Stimulated activated naive CD4-positive, alpha-beta T cell treated with Interleukin-2 at 50 U/mL for 16 hours (primary cell): ENCODE results near the gene ACTR5.
"Not testable (repeated sequence)": the region's sequence is repeated elsewhere in the genome, so short reads cannot be mapped to it uniquely, and the experiment has no call there.

Experiments used
- DNase-seq: peaks from one replicate; lab custom pipeline; 2025; lab: John Stamatoyannopoulos, UW

The ACTR5 gene

DNA sequence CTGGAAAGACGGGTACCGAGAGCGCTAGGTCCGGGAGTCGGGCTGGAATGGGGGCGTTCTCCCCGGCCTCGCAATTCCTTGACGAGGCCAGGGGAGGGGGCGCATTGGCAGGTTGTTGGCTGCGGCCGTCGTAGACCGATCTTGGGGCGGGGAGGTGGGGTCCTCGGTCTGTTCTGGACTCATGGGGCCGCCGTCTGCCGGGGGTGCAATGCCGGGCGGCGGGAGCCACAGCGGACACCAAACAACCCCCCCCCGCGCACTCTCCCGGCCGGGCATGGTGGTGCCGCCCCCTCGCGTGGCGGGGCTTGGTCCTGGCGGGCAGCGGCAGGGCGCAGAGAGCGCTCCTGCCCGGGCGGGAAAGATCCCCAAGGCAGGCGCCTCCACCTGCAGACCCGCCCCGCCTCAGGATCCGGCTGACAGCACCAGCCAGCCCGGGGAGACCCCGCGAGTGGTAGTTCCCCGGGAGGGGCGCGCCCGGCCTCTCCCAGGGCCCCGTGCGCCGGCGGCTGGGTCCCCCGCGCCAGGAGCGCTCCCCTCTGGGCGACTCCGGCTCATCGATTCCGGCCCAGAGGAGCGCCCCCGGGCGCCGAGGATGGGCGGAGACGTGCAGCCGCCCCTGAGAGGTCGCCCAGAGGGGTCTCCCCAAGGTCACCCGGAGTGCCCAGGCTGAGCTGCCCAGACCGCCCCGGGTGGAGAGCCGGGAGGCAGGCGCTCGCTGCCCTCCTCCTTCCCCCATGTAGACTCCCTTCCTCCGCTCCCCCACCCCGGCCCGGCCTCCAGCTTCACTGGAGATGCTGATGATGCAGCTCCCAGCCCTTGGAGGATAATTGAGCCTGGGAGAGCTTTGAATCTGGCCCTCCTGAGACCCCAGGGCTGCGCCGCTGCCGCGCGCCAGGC lies 57.9 kb downstream of the ACTR5 start:
- peak; percentile 36 for DNase-seq

DNA sequence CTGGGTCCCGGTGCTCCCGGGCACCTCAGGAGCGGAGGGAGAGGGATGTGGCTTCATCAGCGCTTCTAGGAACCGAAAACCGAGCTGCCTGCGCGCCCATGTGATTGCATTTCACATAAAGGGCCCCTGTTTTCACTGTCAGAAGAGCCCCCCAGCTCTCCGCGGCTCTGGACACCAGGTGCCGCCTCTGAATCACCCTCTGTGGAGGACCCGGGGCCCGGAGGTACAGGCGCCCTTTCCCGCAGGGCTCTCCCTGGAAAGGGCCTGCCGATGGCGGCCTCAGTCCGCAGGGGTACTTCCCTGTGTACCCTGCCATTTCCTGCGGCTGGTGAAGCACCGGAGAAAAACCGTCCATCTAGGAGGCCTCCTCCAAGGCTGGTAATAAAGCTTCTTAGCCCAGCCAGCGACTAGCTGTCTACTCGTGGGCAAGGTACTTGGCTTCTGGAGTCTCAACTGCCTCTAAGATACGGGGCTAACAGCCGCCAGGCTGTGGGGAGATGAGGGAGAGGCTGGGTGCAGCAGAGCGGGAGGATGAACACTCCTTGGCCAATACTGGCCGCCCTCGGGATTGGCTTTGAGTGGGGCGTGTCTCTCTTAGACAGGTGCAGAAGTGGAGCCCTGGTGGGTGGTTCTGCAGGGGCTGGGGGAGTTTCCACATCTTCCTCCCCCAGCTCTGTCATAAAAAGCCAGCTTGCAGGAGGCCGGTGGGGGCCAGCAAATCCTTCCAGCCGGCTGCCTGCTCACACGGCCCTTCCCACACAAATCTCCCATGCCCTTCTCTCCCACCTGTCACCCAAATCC lies 58.8 kb downstream of the ACTR5 start:
- peak; percentile 25 for DNase-seq

DNA sequence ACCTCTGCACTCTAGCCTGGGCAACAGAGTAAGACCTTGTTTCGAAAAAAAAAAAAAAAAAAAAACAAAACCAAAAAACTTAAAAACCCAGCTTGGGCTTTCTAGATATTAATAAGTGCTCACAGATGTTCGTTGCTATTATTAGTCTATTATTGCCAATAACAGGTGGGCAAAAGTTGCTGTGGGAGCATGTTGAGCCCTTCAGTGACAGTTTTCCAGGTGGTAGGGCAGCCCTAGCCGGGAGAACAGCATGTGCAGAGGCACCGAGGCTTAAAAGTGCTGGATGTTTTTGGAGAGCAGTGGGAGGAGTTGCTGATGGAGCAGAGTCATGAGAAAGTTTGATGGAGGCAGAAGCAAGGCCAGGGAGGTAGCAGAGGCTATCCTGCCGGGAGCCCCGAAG lies 61.7 kb downstream of the ACTR5 start:
- DNase-seq = no peak

DNA sequence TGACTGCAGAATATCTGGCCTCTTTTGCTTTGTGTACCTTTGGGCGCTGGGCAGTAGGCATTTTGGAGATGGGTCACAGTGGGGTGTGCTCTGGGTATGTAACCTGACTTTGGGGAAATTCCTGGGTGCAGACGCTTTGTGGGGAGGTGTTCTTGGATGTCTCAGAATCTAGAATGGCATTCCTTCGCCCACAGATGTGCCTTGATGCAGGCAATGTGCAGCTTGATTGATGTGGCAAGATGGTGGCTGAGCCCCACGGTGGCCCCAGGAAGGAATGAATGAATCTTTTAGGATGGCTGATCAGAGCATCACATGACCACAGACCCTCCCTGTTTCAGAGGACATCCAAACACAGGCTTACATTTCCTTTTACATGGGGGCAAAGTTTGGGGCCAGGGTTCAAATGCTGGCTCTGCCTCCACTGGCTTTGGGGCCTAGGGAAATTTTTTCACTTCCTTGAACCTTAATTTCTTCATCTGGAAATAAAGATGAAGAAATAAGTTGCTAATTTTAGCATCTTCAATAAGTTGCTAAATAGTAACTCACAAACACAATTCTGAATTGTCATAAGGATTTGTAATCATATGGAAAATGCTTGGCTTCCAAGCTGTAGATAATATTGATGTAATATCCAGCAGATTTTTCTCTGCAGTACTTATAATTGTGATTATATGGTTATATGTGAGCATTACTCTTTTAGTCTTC lies 62.8 kb downstream of the ACTR5 start:
- no peak for DNase-seq

DNA sequence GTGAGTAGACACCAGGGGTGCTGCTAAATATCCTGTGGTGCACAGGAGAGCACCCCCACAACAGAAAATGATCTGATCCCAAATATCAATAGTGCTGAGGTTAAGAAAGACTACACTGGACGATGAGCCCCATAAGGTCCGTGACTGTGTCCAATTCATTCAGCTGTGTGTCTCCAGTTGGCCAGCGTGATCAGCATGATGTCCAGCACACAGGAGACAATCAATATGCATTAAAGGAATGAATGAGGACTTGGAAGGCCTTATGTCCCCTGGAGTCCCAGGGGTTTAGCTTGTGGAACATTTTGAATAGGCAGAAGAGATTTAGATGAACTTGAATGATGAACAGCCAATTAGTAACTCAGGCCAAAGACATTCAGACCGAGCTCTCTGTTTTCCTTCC lies 63.5 kb downstream of the ACTR5 start:
- no peak for DNase-seq

DNA sequence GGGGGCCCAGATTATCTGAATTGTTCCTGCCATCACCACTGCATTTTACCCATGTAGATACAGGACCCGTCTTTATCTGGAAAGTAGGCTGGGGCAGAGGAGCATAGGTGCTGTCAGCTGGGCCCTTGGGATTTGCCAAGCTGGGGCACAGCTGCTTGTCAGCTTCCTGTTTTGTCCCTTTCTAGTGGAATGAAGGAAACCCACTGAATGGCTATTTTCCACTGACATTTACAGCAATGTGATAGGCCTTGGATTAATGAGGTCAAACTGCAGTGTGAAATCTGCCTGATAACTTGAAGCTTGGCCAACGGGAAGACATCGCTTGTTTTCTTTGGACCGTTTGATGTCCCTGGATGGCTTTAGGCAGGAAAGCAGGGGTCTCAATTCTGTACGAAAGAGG lies 63.9 kb downstream of the ACTR5 start:
- no peak for DNase-seq

DNA sequence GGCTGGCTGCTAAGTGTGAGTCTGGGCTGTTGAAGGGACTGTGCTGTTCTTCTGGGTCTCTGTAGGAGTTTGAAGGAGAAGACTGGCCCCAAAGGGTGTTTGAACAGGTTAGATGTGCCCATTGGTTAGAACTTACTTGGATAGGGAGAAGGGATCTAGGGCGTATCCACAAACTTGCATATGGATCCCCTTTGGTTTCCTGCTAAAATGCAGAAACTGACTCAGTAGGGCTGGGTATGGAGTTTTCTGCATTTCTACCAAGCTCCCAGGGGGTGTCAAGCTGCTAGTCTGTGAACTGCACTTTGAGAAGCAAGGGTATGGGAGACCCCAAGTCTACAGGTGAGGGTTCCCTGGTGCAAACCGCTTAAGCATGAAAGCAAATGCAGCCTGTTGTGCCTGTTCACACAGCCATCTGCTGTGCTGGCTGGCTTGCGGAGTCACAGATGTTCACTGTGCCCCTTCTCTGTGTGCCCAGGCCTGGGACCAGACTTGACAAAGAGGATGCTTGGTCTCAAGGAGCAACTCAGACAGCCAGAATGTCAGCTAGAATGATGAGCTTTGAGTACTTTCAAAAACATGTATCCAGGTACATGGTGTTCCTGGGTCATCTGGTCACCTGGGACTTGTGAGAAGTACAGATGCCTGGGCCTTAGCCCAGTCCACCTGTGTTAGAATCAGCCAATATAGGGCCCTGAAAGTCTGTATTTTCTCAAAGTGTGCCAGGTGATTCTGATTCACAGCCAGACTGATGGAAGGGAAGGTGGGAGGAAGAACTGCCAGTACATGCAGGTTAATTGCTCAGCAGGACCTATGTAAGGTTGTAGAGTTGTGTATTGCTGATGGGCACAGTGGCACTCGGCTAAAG lies 64.7 kb downstream of the ACTR5 start:
- no peak for DNase-seq

DNA sequence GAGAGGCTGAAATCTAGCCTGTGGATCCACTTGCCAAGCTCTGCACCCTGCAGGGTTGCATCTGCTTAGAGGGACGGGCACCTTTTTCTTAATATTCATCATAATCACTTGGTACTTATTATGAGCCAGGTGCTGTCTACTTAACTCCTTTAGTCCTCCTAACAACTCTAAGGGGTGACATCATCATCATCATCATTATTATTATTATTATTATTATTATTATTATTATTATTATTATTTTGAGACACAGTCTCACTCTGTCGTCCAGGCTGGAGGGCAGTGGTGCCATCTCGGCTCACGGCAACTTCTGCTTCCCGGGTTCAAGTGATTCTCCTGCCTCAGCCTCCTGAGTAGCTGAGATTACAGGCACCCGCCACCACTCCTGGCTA lies 65.3 kb downstream of the ACTR5 start:
- not testable (repeated sequence) for DNase-seq

DNA sequence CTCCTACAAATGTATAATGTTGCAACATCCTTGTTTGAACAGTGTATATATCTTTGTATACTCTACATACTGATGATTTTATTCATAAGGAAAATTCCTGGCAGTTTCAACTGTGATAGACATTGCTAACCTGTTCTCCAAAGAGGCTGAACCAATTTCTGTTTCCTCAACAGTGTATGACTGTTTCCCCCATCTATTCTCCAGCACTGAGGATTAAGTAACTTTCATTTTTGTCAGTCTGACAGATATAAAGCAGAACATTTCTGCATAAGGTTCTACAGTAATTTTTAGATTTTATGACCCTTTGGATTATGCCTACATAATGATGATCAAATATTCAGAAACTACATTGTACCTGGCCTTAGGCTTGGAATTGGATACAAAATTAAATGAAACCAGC lies 67.2 kb downstream of the ACTR5 start:
- DNase-seq = no peak

DNA sequence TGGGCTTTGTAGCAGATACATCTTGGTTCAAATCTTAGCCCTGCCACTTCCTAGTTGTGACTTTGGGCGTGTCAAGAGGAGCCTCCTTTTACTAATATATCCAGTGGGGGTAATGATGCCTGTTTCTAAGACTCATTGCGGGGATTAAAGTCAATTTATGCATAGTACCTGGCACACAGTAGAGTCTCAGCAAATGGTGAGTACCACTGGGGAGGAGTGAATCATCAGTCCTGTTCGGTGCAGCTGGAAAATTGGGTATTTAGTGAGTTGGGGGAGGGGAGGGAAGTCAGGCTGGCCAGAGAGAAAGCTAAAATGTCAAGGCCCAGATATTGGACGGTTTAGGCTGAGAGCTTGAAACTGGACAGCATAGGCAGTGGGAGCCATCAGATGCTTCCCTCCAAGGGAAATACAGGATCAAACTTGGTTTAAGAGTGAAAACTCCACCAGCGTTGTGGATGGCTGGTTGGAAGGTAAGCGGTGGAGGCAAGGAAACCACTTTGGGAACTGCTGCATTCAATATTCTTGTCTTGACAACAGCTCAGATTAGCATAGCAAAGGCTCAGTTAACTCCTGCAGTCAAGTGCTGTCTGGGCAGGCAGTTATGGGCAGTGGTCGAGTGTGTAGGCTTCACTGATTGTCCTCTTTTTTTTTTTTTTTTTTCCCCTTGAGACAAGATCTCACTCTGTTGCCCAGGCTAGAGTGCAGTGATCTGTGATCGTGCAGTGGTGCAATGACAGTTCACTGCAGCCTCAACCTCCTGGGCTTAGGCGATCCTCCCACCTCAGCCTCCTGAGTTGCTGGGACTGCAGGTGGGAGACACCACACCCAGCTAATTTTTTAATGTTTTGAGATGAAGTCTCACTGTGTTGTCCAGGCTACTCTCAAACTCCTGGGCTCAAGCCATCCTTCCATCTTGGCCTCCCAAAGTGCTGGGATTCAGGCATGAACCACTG lies 70.1 kb downstream of the ACTR5 start:
- no peak for DNase-seq
